CD14-positive monocyte (primary cell): ENCODE data around the gene PHOSPHO1. TPM values are rescaled to one million over a fixed set of nuclear protein-coding genes. Genes with fewer than 3 reads are reported as not detected.
"Not testable (repeated sequence)": the region's sequence is repeated elsewhere in the genome, so short reads cannot be mapped to it uniquely, and the experiment has no call there.

ENCODE experiments used
- DNase-seq, 3 donors: peaks; one replicate each; pipeline ENCODE4 v3.0.0-alpha.2; 2011 to 2022
- H2AFZ ChIP-seq: 2 replicates; pipeline ENCODE4 v1.6.0; 2012; ENCODE audit warnings: mild to moderate bottlenecking, low read depth, low read length, inconsistent platforms; ENCODE audit not compliant: insufficient read depth, poor library complexity, severe bottlenecking
- H3K27ac ChIP-seq, 2 donors: 1 replicate in 1 of 2; 2 replicates in 1 of 2; pipeline ENCODE4 v1.5.1; 2012 to 2013; ENCODE audit warnings: low read length in 2 of 2, control low read depth in 1 of 2, inconsistent platforms in 1 of 2, low read depth in 1 of 2, mild to moderate bottlenecking in 1 of 2
- H3K27me3 ChIP-seq, 2 donors: one replicate each; pipeline versions ENCODE4 v1.6.0 to v1.6.1; 2011 to 2013; ENCODE audit warnings: low read length in 2 of 2; ENCODE audit not compliant: control insufficient read depth in 2 of 2, insufficient read depth in 2 of 2
- H3K36me3 ChIP-seq, 2 donors: replicated peaks in 1 of 2; 1 replicate in 1 of 2; 2 replicates in 1 of 2; pipeline versions ENCODE4 v1.5.1 to v1.6.1; 2012 to 2013; ENCODE audit warnings: low read length in 2 of 2, control low read depth in 1 of 2, inconsistent platforms in 1 of 2, mild to moderate bottlenecking in 1 of 2; ENCODE audit not compliant: insufficient read depth in 2 of 2, control insufficient read depth in 1 of 2
- H3K4me1 ChIP-seq, 2 donors: 1 replicate in 1 of 2; 2 replicates in 1 of 2; pipeline versions ENCODE4 v1.5.1 to v1.6.1; 2012 to 2013; ENCODE audit warnings: low read length in 2 of 2, control low read depth in 1 of 2, inconsistent platforms in 1 of 2, mild to moderate bottlenecking in 1 of 2, moderate library complexity in 1 of 2; ENCODE audit not compliant: insufficient read depth in 2 of 2, control insufficient read depth in 1 of 2
- H3K4me2 ChIP-seq: replicated peaks from 2 replicates; pipeline ENCODE3; 2012; ENCODE audit warnings: low read length, moderate library complexity, mild to moderate bottlenecking; ENCODE audit not compliant: poor library complexity, severe bottlenecking; ENCODE audit errors: extremely low read depth
- H3K4me3 ChIP-seq, 3 experiments: fragments of 200-600 bp in 1 of 3; sonication (generic) in 1 of 3; replicated peaks in 1 of 3; 1 replicate in 2 of 3; 2 replicates in 1 of 3; pipeline ENCODE4 v1.5.1; 2011 to 2013; ENCODE audit warnings: low read length in 3 of 3, mild to moderate bottlenecking in 3 of 3, control low read depth in 2 of 3, low read depth in 2 of 3, inconsistent platforms in 1 of 3, moderate library complexity in 1 of 3
- H3K79me2 ChIP-seq: 2 replicates; pipeline ENCODE4 v1.6.0; 2012; ENCODE audit warnings: mild to moderate bottlenecking, control low read depth, inconsistent platforms, low read length, moderate library complexity; ENCODE audit not compliant: insufficient read depth
- H3K9ac ChIP-seq: 2 replicates; pipeline ENCODE4 v1.6.0; 2017; ENCODE audit warnings: low read length, mild to moderate bottlenecking; ENCODE audit not compliant: insufficient read depth, poor library complexity, severe bottlenecking
- H3K9me3 ChIP-seq, 2 donors: replicated peaks in 1 of 2; 1 replicate in 1 of 2; 2 replicates in 1 of 2; pipeline versions ENCODE4 v1.5.1 to v1.6.1; 2012 to 2013; ENCODE audit warnings: low read length in 2 of 2, control low read depth in 1 of 2; ENCODE audit not compliant: control insufficient read depth in 1 of 2, insufficient read depth in 1 of 2
- H4K20me1 ChIP-seq: 2 replicates; pipeline ENCODE4 v1.6.0; 2012; ENCODE audit warnings: mild to moderate bottlenecking, low read length, control low read depth, moderate library complexity; ENCODE audit not compliant: insufficient read depth
- H3K27ac Mint-ChIP-seq, 7 donors: one replicate each; pipeline ENCODE4 v1.8.0; 2020; ENCODE audit warnings: mild to moderate bottlenecking in 7 of 7, mixed read lengths in 7 of 7, moderate library complexity in 6 of 7, inconsistent platforms in 2 of 7
- H3K27me3 Mint-ChIP-seq, 3 donors: one replicate each; pipeline ENCODE4 v1.8.0; 2021 to 2022; ENCODE audit warnings: low read depth in 3 of 3, mild to moderate bottlenecking in 3 of 3, mixed read lengths in 3 of 3, moderate library complexity in 3 of 3, inconsistent platforms in 1 of 3
- H3K36me3 Mint-ChIP-seq, 2 donors: one replicate each; pipeline ENCODE4 v1.8.0; 2020; ENCODE audit warnings: mixed read lengths in 2 of 2, inconsistent platforms in 1 of 2, mild to moderate bottlenecking in 1 of 2
- H3K4me1 Mint-ChIP-seq: one replicate; pipeline ENCODE4 v1.8.0; 2020; ENCODE audit warnings: mild to moderate bottlenecking, mixed read lengths
- H3K4me3 Mint-ChIP-seq, 2 donors: one replicate each; pipeline ENCODE4 v1.8.0; 2020; ENCODE audit warnings: mild to moderate bottlenecking in 2 of 2, mixed read lengths in 2 of 2, moderate library complexity in 1 of 2
- H3K9me3 Mint-ChIP-seq, 7 donors: one replicate each; pipeline ENCODE4 v1.8.0; 2020 to 2022; ENCODE audit warnings: mixed read lengths in 7 of 7, mild to moderate bottlenecking in 6 of 7, moderate library complexity in 6 of 7, inconsistent platforms in 2 of 7
- CTCF ChIP-seq: fragments of 200-600 bp; IDR thresholded peaks from one replicate; pipeline ENCODE4 v1.8.0; 2022; ENCODE audit warnings: antibody characterized with exemption, mild to moderate bottlenecking
- WGBS: methylation state at CpG from one replicate; pipeline ENCODE4 v1.1.5; 2013; ENCODE audit warnings: missing lambda C conversion rate; ENCODE audit not compliant: insufficient coverage; 5-methylcytosine and 5-hydroxymethylcytosine counted together
- intact Hi-C, 2 donors: fragments of 100-400 bp; cut with micrococcal nuclease; formaldehyde crosslinking; loops; one replicate each; pipeline versions ENCODE4 v1.15.0 to v1.15.1; 2023
- polyA minus RNA-seq: library from RNA; depleted of rRNA, polyadenylated mRNA; stranded (reverse); fragments of >200 nt; gene quantifications from 2 replicates; pipeline ENCODE4 v1.2.3, GENCODE V29; 2012
- polyA plus RNA-seq, 3 donors: library from polyadenylated mRNA; depleted of rRNA in 1 of 3; unstranded in 2 of 3; stranded (reverse) in 1 of 3; fragments of 300-500 nt in 2 of 3; fragments of >200 nt in 1 of 3; fragmentation: Illumina TruSeq in 2 of 3; gene quantifications; 1 replicate in 2 of 3; 2 replicates in 1 of 3; pipeline ENCODE4 v1.2.3, GENCODE V29; 2012 to 2021
- total RNA-seq, 12 experiments: library from RNA in 1 of 12; stranded (reverse) in 1 of 12; fragments of 120-200 nt in 1 of 12; gene quantifications; one replicate each; pipeline ENCODE4 v1.2.4 and lab custom pipeline; 2013 to 2026; ENCODE audit warnings: mixed read lengths in 6 of 12, inconsistent platforms in 1 of 12

PHOSPHO1 gene
- total RNA-seq (2013): 0.37 TPM
- 1 to 10 TPM in 1 of 3 donors, under 1 TPM in 2; 0.51 to 1.4 (median 0.61) TPM for polyA plus RNA-seq
- 0.32 and 1.1 TPM in 2 replicates for polyA minus RNA-seq
- total RNA-seq (lab: John Stamatoyannopoulos, UW): 0.45 to 1.9 (median 0.91) reads per million in 11 experiments

GRCh38 chr17:49230636-49231562, at the start of gene PHOSPHO1:
Gene PHOSPHO1, minus strand, starts transcription at chr17:49230787. Its CDS starts 4,096 bp downstream, at chr17:49226691.
- peak within 1 kb of the TSS; percentile 82 for H2AFZ ChIP-seq
- peak within 1 kb of the TSS; percentile 91 for H3K4me2 ChIP-seq
- Mint-ChIP-seq H3K36me3 (peaks cover under 1 to 9% of the 10 kb centered on the region in 2 donors), H3K9me3 (peaks cover 0 to 8% (median 2%) of the 10 kb centered on the region in 7 donors), H3K27ac (peak within 1 kb of the TSS in 6 of 7 donors; percentile 58 to 87 (median 71)), H3K4me1 (peaks cover 45% of the 10 kb centered on the region), H3K4me3 (peak within 1 kb of the TSS; percentile 76 to 92), H3K27me3 (peaks cover 32 to 57% (median 48%) of the 10 kb centered on the region in 3 donors)
- peaks cover 32 to 53% of the 10 kb centered on the region in 2 donors for H3K4me1 ChIP-seq
- intact Hi-C loops: no loop called here
- no peak for TF ChIP-seq CTCF
- H3K79me2 ChIP-seq: no peaks in the 10 kb centered on the region
- 7% methylated on average over 37 of the region's 58 CpGs for WGBS
- H4K20me1 ChIP-seq: peaks cover 7% of the 10 kb centered on the region
- peak within 1 kb of the TSS in 1 of 2 donors; percentile 67 for H3K27ac ChIP-seq
- peak; percentile 75 to 85 (median 76) for DNase-seq
- no peaks in the 10 kb centered on the region for H3K36me3 ChIP-seq
- peak within 1 kb of the TSS; percentile 38 for H3K9ac ChIP-seq
- no peaks in the 10 kb centered on the region for H3K9me3 ChIP-seq
- H3K4me3 ChIP-seq: peak within 1 kb of the TSS; percentile 56 to 81 (median 61)
- H3K27me3 ChIP-seq: peaks cover 14 to 40% of the 10 kb centered on the region in 2 donors

GRCh38 chr17:49280061-49280460, 49.5 kb upstream of the PHOSPHO1 start:
- H4K20me1 ChIP-seq: no peaks in the 10 kb centered on the region
- no peak overlapping the region for H3K4me2 ChIP-seq
- TF ChIP-seq CTCF: no peak
- no peak overlapping the region for H2AFZ ChIP-seq
- intact Hi-C loops: loop anchor here in 1 of 2 donors (10.0 kb wide), 1 partner anchor 95 kb away; no protein-coding TSS in a partner anchor
- Mint-ChIP-seq H3K27me3 (peaks cover 10 to 12% (median 10%) of the 10 kb centered on the region in 3 donors), H3K9me3 (peaks cover 0 to 4% (median 0%) of the 10 kb centered on the region in 7 donors), H3K36me3 (no peaks in the 10 kb centered on the region), H3K27ac (no peak overlapping the region), H3K4me3 (no peak overlapping the region), H3K4me1 (peaks cover 17% of the 10 kb centered on the region)
- H3K27me3 ChIP-seq: no peaks in the 10 kb centered on the region
- H3K9ac ChIP-seq: no peak overlapping the region
- peaks cover 11 to 18% of the 10 kb centered on the region in 2 donors for H3K4me1 ChIP-seq
- H3K27ac ChIP-seq: no peak overlapping the region
- no peak overlapping the region for H3K4me3 ChIP-seq
- H3K79me2 ChIP-seq: no peaks in the 10 kb centered on the region
- no peaks in the 10 kb centered on the region for H3K36me3 ChIP-seq
- WGBS: 80% methylated on average over 3 of the region's 5 CpGs
- H3K9me3 ChIP-seq: no peaks in the 10 kb centered on the region
- DNase-seq: no peak

GRCh38 chr17:49279263-49280015, 48.9 kb upstream of the PHOSPHO1 start:
- H3K9me3 ChIP-seq, H3K4me2 ChIP-seq, H3K27ac ChIP-seq, H3K27me3 ChIP-seq, H3K36me3 ChIP-seq, H3K79me2 ChIP-seq, DNase-seq, H3K36me3 Mint-ChIP-seq, H3K4me3 ChIP-seq, H2AFZ ChIP-seq, H3K27ac Mint-ChIP-seq, H4K20me1 ChIP-seq, H3K9ac ChIP-seq, H3K9me3 Mint-ChIP-seq, H3K4me3 Mint-ChIP-seq: not testable (repeated sequence)
- peaks cover 9 to 12% (median 10%) of the 10 kb centered on the region in 3 donors for H3K27me3 Mint-ChIP-seq
- H3K4me1 ChIP-seq: peaks cover 11 to 18% of the 10 kb centered on the region in 2 donors
- peaks cover 17% of the 10 kb centered on the region for H3K4me1 Mint-ChIP-seq
- WGBS: 92% methylated on average over 2 of the region's 11 CpGs
- intact Hi-C loops: loop anchor here in 1 of 2 donors (10.0 kb wide), 1 partner anchor 95 kb away; no protein-coding TSS in a partner anchor
